Measurements from ENCODE around the gene ZNF423. TPM values are rescaled to one million over a fixed set of nuclear protein-coding genes. Genes with fewer than 3 reads are reported as not detected.
A peak's percentile ranks its signal among the peaks of the same experiment; 100 is the strongest.

Gene ZNF423
- total and polyA plus RNA-seq, 12 donors = 1.7 to 10.6 (median 5.5) TPM

DNA sequence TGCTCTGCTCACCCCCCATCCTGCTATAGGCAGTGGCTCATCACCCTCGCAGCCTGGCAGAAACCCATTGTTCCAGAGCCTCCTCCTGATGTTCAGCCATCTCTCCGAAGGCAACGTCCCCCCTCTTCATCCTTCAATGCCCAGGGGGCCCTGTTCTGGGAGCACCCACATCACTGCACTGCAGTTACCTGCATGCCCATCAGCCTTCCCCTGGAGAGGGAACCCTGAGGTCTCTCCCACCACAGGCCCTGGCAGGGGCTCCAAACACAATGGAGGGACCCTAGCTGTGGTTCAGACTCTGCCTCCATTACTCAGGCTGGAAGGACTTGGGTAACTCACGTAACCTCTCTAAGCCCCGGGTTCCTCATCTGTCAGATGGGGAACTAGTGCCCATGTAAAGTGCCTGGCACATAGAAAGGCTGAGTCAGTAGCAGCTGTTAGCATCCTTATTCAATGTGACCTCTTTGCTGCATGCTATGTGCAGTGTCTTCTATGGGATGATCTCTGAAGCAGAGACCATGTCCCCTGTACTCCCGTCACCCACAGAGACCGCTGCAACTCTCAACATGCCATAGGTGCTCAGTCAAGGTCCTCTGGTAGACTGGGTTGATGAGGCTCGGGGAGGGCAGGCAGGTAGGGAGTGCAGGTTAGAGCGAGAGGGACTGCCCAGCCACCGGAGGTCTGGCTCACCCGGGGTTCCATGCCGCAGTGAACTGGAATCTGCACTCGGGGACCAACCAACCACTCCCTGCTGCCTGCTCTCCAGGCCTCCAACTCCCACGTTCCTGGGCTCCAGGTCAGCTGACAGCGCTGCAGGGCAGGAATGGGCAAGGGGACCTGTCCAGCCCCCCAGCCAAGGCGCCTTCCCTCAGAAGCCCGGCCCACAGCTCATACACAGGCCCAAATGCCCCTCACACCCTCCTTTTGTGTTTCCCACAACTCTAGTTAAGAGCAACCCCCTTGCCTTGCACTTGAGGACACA lies 233.2 kb downstream of the ZNF423 start:
- no peaks in the 10 kb centered on the region for H3K9me3 ChIP-seq (replicated peaks in 1 of 3)
- no peaks in the 10 kb centered on the region for H3K36me3 ChIP-seq (replicated peaks in 1 of 2)
- no peak overlapping the region for H3K4me3 ChIP-seq
- WGBS, 4 donors = 92 to 94% (median 94%) methylated on average over 16 to 17 of the region's 17 CpGs
- TF ChIP-seq, protein P1, sequence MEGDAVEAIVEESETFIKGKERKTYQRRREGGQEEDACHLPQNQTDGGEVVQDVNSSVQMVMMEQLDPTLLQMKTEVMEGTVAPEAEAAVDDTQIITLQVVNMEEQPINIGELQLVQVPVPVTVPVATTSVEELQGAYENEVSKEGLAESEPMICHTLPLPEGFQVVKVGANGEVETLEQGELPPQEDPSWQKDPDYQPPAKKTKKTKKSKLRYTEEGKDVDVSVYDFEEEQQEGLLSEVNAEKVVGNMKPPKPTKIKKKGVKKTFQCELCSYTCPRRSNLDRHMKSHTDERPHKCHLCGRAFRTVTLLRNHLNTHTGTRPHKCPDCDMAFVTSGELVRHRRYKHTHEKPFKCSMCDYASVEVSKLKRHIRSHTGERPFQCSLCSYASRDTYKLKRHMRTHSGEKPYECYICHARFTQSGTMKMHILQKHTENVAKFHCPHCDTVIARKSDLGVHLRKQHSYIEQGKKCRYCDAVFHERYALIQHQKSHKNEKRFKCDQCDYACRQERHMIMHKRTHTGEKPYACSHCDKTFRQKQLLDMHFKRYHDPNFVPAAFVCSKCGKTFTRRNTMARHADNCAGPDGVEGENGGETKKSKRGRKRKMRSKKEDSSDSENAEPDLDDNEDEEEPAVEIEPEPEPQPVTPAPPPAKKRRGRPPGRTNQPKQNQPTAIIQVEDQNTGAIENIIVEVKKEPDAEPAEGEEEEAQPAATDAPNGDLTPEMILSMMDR (IDR thresholded peaks at IDR 0.05) = no peak
- TF ChIP-seq POLR2A (IDR thresholded peaks at IDR 0.05) = no peak
- H3K27ac ChIP-seq = no peak overlapping the region
- no peaks in the 10 kb centered on the region for H3K27me3 ChIP-seq
- peaks cover 15 to 23% of the 10 kb centered on the region in 2 donors for H3K4me1 ChIP-seq (replicated peaks in 1 of 2)
- peak in 2 of 7 donors; percentile 2 to 7 for DNase-seq
- intact Hi-C loops (cut with DNase I) = no loop called here

DNA sequence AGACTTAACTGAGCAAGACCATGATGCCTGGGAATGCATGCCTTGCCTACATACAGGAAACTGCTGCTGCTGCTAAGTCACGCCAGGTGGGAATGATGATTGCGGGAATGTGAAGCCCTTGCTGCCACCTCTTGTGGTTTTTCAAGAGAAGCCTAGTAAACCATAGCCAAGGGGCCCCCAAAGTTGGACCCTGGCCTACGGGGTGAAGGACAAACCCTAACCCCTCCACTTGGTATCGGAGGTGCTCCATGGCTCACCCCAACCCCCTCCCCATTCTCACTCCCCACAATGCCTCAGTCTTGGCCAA lies 233.9 kb downstream of the ZNF423 start:
- Histone ChIP-seq H3K4me1 (replicated peaks in 1 of 2) (peaks cover 15 to 23% of the 10 kb centered on the region in 2 donors), H3K27me3 (no peaks in the 10 kb centered on the region), H3K9me3 (replicated peaks in 1 of 3) (no peaks in the 10 kb centered on the region), H3K4me3 (no peak overlapping the region), H3K36me3 (replicated peaks in 1 of 2) (no peaks in the 10 kb centered on the region), H3K27ac (no peak overlapping the region)
- 88 to 96% (median 93%) methylated on average over 4 of the region's 4 CpGs for WGBS, 4 donors
- TF ChIP-seq, protein P1 (IDR thresholded peaks at IDR 0.05) = no peak
- TF ChIP-seq POLR2A (IDR thresholded peaks at IDR 0.05) = no peak
- intact Hi-C loops (cut with DNase I) = no loop called here
- no peak for DNase-seq

DNA sequence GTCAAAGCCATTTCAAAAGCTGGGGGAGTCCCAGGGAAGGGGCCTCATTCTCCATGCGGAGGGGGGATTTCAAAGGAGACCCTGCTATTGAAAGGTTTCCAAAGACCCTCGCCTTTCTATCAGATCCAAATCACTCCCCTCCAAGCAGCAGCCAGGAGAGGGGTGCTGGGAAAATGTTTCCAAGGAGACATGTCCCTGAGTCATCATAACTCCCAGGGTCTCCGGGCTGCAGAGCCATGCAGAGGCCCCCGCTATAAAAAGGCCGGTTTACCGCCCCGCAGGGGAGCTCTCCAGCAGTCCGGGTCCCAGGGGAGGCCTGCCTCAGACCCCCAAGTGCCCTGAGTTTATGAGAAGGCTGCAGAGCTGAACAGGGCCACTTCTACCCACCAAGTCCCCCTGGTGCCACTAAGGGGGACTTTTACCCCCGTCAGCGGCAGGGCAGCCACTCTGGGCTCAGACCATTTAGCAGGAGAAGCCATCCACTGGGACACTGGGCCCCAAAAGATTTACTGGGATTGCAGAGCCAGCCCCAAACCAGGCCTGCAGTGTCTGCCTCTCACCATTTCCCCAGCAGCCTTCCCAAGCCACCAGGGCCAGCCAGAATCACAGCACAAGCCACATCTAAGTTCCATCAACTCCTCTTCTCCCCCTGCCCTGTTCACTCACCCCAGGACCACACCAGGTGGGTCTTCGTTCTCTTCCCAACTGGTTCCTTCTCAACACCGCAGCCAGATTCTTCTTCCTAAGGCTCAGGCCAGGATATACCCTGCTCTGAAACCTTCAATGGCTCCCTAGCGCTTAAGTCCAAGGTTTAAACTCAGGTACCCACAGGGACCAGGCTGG lies 234.4 kb downstream of the ZNF423 start:
- peaks cover 15 to 23% of the 10 kb centered on the region in 2 donors for H3K4me1 ChIP-seq (replicated peaks in 1 of 2)
- no peaks in the 10 kb centered on the region for H3K27me3 ChIP-seq
- peak overlapping the region in 4 of 5 donors; percentile 26 to 87 (median 58) for H3K27ac ChIP-seq
- H3K9me3 ChIP-seq (replicated peaks in 1 of 3) = no peaks in the 10 kb centered on the region
- TF ChIP-seq POLR2A (IDR thresholded peaks at IDR 0.05) = no peak
- TF ChIP-seq, protein P1 (IDR thresholded peaks at IDR 0.05) = no peak
- WGBS, 4 donors = 76 to 84% (median 79%) methylated on average over 8 to 13 of the region's 13 CpGs
- no peaks in the 10 kb centered on the region for H3K36me3 ChIP-seq (replicated peaks in 1 of 2)
- intact Hi-C loops (cut with DNase I) = no loop called here
- H3K4me3 ChIP-seq = no peak overlapping the region
- no peak for DNase-seq

DNA sequence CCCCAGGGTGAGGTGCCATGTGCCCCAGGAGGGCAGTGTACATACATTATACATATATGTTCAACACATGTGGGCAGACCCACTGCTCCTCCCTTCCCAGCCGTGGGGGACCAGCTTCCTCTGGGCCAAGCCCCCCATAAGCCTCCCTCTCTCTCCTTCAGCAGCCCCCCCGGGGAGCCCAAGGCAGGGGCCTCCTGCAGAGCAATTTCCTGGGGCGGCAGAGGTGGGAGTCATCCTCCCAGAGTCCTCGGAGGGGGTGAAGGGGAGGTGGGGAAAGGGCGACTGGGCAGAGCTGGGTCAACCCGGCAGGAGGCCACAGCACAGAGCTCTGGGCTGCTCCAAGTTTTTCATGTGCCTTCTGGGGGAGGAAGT lies 235.1 kb downstream of the ZNF423 start:
- no peak for TF ChIP-seq POLR2A (IDR thresholded peaks at IDR 0.05)
- TF ChIP-seq, protein P1 (IDR thresholded peaks at IDR 0.05) = no peak
- H3K27me3 ChIP-seq = no peaks in the 10 kb centered on the region
- DNase-seq = peak in 1 of 7 donors; percentile 21
- peaks cover 15 to 23% of the 10 kb centered on the region in 2 donors for H3K4me1 ChIP-seq (replicated peaks in 1 of 2)
- intact Hi-C loops (cut with DNase I) = no loop called here
- WGBS, 4 donors = 12 to 45% (median 31%) methylated on average over 3 to 6 of the region's 6 CpGs
- H3K4me3 ChIP-seq = no peak overlapping the region
- peak overlapping the region; percentile 26 to 87 (median 53) for H3K27ac ChIP-seq
- no peaks in the 10 kb centered on the region for H3K9me3 ChIP-seq (replicated peaks in 1 of 3)
- no peaks in the 10 kb centered on the region for H3K36me3 ChIP-seq (replicated peaks in 1 of 2)
